GM19372 (cell line): ENCODE results near the gene ZCCHC2.

Experiments used
- ATAC-seq: cut with Tn5 transposase; IDR thresholded peaks from one replicate; pipeline ENCODE4 v1.9.1; 2021; ENCODE audit warnings: mild to moderate bottlenecking, low read depth, moderate library complexity; ENCODE audit not compliant: unreplicated experiment

ZCCHC2 gene

DNA sequence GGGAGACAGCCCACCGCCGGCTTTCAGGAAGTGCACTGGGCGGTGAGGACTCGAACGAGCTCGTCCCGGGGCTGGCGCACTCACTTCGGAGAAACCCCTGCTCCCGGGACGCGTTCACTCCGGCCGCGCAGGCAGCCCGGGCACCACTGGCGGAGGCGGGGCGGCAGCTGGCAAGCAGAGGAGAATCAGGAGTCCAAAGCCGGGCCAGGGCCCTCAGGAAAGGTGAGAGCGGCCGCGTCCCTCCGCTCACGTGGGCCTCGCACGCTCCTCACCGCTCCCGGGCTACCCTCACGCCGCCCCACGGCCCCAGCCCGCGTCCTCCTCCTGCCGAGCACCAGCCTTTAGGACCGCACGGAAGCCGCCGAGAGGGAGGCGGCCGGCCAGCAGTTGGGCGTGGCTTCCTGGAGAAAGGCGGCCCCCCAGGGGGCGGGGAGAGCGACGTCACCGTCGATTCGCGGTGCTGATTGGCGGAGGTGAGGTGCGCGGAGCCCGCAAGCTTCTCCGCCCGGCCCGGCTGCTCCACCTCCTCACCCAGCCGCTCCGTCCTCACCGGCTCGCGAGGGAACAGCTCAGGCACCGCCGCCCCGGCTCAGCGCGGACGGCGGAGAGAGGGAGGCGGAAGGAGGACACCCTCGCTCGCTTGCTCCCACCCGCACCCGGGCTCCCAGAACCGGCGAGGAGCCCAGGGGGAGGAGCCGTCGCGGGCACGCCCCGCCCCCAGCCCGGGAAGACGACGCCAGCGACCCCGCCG lies at the start of gene ZCCHC2:
Gene ZCCHC2, plus strand, starts transcription at position 522 of the 751 bp plus-strand sequence. CDS start 400 bp downstream, outside the sequence.
- ATAC-seq = peak; percentile 63

DNA sequence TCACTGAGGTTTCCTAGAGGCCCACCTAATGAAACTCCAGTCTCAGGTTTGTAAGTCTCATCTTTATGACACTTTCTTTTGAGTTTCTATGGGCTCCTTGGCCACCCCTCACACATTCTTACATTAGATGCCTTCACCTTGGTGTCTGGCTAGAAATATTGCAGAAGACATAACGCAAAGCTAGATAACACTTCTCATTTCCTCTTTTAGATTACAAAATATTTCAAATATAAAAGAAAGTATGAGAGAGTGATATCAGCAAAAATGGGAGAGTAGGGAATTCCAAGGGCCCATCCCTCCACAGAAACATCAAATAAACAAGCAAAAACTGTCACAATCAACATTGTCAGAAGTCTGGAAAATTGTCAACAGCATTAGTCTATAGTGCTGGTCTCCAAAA lies 43.3 kb upstream of the ZCCHC2 start:
- ATAC-seq = no peak

DNA sequence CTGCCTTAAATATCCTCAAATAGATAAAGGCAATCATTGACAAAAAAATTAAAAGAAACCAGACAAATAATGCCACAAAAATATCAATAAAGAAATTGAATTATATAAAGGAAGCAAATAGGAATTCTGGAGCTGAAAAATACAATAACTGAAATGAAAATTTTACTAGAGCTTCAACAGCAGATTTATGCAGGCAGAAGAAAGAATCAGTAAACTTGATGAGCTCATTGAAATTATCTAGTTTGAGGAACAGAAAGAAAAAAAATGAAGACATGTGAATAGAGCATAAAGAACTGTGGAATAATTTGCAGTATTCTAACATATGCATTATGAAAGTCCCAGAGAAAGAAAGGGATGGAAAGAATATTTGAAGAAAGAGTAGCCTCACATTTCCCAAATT lies 41.9 kb upstream of the ZCCHC2 start:
- no peak for ATAC-seq

DNA sequence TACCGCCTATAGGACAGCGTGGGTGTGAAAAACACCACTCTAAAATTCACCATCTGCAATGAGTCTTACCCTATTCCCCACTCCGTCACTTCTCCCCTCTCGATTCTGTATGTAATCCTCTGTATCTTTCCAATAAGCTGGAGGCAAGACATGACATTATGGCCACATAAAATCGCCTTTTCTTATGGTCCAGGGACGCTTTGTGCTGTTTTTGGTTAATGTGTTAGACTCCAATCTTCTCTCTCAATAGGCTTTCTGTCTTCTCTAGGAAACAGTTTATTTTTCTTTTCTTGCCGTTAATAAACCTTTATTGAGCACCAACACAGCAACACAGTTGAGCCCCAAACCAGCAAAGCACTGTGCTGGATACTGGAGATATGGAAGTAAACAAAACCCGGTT lies 37.9 kb upstream of the ZCCHC2 start:
- no peak for ATAC-seq

DNA sequence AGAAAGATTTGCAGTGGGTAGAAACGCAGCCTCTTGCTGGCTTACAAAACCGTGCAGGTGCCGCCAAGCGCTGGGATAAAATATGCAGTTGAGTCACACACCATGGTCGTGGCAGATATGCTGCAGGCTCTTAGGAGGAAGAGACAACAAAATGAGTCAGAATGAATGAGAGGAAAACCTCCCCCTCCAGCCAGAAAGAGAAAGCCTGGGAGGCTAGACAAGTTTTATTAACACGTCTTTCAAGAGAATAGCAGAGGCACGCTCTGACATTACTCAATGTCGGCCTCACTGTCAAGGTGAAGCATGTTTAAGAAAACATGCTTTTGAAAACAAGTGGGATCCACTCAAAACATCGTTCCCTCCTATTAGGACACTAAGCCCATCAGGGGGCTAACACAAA lies 37.1 kb upstream of the ZCCHC2 start:
- ATAC-seq = no peak

DNA sequence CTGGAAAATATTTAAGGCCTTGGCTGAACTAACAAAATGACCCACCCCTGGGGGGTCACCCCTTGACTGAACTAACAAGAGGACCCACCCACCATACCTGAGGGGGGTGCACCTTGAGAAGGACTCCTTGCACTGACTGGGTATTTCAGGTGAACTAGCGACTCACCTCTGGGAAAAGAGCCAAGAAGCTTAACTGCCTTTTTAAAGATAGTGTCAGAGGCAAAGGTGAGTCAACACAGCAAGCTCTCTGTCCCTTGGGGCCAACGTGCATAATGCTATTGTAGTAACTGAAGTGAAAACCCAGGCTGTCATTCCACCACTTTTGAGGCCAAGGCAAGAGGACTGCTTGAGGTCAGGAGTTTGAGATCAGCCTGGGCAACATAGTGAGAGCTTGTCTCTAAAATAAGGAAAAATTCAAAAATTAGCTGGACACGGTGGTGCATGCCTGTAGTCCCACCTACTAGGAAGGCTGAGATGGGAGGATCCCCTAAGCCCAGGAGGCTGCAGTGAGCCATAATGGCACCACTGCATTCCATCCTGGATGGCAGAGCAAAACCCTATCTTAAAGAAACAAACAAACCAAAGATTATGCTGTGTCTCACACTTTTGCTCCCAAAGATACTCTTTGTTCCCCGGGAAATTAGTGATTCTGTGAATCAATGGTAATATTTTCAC lies 36.4 kb upstream of the ZCCHC2 start:
- ATAC-seq = no peak

DNA sequence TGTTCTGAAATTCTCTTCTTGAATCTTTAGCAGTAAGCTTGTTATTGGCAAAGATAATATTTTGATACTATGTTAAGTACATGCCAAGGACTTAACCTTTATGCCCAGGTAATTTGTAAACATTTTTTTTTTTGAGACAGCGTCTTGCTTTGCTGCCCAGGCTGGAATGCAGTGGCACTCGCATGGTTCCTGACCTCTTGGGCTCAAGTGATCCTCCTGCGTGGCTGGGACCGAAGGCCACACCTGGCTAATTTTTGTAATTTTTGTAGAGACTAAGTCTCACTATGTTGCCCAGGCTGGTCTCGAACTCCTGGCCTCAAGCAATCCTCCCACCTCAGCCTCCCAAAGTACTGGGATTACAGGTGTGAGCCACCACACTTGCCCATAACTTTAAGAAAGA lies 35.7 kb upstream of the ZCCHC2 start:
- ATAC-seq = no peak

DNA sequence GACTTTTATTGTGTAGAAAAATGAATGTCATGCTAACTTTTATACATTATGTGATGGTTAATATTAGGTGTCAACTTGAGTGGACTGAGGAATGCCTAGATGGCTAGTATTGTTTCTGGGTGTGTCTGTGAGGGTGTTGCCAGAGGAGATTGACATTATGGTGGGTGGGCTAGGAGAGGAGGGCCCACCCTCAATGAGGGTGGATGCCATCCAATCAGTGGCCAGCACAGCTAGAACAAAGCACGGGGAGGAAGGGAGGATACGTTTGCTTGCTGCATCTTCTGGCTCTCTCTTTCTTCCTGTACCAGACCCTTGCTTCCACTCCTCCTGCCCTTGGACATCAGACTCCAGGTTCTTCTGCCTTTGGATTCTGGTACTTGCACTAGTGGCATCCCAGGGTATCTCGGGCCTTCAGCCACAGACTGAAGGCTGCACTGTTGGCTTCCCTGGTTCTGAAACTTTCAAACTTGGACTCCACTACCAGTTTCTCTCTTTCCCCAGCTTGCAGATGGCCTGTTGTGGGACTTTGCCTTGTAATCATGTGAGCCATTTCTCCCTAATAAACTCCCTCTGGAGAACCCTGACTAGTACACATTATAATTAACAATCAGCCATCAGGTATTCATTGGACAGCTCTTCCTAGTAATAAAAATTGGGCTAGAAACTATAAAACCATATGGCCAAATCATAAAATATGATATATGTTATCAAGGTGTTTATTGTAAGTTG lies 31.7 kb upstream of the ZCCHC2 start:
- ATAC-seq = no peak

DNA sequence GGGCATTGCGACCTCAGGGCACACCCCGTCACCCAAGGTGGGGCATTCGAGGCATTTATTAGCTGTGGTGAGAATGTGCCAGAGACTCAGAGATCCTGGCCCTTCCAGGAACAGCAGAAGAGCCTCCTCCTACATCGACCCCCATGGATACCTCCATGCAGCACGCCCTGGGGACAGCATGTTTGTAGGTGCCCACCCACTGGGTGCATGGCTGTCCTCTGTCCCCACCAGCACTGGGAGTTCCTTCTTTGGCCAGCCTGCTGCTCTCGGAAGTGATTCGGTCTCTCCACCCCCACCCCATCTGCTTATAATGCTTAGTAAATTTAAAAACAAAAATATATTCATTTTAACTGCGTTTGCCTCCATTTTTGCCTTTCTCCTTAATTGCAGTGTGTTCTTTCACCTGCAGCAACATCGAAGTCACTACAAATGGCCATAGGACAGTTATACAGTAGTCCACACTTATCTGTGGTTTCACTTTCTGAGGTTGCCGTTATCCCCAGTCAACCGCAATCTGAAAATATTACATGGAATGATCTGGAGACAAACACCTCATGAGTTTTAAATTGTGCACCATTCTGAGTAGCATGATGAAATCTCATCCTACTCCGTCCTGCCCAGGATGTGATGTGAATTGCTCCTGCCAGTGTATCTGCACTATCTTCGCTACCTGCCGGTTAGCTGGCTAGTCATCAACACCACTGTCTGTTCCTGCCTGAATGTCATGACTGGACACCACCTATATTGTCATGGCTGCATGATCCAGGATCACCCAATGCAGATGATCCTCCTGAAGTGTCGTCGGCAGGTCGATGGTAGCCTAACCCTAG lies 29.6 kb upstream of the ZCCHC2 start:
- no peak for ATAC-seq

DNA sequence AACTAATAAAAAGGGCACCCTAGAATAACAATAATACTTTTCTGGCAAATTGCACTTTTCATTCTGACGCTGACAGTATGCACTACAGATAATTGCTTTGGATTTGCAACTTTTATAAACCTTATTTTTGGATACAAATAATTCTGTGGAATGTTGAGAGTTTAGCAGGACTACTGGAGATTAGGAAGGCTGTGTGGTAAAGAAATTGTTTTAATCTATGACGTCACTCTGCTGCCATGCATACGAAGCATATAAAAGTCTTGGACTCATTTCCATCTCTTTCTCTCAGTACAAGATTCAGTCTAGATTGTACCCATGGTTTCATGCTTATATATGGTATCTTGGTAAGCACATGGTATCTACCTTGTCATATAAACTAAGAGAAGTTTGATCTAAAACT lies 28.1 kb upstream of the ZCCHC2 start:
- ATAC-seq = no peak

DNA sequence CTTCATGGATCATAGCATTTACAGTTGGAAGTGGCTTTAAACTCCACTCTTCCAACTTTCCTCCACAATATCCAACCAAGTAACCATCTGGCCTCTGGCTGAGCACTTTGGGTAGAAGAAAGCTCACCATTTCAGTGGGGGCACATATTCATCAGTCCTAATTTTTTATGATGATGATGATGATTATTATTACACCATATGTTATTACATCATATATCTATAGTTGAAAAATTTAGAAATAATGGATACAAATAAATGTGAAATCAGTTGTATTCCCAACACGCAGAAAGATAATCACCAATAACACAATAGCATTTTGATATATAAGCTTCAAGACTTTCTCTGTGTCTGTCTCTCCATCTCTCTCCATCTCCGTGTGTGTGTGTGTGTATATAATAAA lies 26.6 kb upstream of the ZCCHC2 start:
- no peak for ATAC-seq

DNA sequence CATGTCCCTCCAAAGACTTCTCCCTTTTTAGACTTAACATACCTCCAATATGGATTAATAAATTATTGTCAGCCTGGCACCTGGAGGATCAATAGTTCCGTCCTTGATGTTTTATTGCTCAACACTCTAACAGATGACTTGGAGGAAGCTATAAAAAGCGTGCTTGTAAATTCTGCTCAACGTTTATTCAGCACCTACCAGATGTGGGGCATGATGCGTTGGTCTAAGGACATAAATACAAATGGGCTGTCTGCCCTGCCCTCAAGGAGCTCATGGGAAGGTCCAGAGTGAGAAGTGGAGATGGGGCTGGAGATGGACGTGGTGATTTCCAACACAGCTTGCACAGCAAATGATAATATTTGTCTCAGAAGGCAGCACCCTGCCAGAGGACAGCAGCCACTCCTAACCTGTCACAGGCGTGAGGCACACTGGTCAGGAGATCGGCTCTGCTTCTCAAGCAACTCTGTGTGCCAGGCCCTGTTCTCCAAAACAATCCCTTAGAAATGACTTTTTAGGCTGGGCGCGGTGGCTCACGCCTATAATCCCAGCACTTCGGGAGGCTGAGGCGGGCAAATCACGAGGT lies 25.5 kb upstream of the ZCCHC2 start:
- no peak for ATAC-seq

DNA sequence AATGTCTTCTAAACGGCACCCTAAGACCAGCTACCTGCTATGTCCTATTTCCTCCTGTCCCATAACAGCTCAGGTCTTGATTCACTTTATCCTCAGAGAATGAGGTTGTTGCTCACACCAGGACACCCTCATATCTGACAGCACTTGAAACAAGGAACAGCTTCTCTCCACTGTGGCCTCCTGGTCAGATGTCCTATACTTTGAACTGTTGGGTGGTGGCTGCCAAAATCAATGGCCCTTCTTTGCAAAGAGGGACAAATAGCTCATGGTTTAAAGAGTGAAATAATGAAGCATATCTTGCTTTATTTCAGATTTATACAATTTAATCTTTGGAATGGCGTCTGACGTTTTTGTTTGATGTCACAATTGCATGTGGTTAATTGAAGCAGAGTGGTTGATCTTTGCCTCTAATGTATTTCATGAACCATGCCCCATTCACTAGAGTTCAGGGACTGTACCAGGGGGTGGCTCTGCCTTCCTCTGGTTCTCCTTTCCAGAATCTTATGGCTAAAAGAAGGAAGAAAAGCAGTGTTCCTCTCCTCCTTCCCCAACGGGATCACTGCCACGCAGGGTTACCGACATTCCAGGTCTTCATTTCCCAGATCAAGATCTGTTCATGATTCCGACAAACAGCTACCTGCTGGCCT lies 24.1 kb upstream of the ZCCHC2 start:
- ATAC-seq = no peak

DNA sequence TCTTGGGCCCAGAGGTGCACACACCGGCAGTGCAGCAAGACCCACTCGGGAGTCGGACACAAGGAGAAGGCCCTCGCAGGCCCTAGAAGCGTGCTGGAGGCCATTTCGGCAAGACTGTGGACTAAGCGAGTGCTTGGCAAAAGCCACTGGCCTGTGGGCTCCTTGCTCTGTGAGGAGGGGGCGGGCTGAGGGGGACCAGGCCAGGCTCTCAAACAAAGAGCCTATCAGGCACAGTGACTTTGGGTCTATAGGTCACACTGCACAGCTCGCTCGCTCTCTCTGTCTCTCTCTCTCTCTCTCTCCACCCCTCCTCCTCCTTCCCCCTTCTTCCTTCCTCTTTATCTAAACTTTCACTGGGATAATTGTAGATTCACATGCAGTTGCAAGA lies 23.6 kb upstream of the ZCCHC2 start:
- no peak for ATAC-seq

DNA sequence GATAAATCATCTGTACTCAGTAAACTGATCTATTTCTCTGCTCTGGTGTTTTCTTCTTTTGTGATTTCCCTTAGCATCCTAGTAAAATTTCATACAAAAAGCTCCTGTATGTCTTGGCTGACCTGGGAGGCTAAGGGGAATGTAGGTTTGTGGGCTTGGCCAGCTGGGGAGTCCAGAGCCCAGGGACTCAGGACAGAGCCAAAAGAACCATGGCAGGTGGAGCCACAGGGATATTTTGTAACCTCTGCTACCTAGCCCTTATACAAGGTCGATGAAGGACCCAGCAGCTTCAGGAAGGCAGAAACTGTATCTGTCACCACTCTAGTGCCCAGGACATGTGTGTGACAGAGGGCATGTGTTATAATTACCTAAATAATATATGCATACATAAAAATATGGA lies 22.7 kb upstream of the ZCCHC2 start:
- ATAC-seq = no peak

DNA sequence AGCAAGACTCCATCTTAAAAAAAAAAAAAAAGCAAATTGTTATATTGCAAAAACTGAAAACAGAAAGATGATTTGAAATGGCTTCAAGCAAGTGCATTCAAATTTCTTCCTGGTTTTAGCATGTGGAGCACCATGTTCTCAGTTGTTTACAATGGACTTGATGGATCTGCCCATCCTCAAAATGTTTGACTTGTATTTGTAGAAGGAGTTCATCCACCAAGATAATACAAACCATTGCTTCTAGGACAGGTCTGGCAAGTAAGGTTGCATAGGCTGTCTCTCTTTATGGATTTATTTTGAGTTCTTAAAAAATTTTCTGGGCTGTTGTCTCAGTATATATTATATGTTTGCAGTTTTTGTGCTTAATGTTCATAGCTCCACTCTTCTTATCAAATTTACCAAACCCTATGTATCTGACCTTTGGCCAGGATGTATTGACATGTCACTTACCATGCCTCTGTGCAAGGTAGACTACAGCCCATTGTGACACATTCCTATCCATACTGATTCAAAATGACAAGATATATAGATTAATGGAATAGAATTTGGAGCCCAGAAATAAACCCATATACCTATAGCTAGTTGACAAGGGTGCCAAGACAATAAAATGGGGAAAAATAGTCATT lies 21.7 kb upstream of the ZCCHC2 start:
- ATAC-seq = no peak

DNA sequence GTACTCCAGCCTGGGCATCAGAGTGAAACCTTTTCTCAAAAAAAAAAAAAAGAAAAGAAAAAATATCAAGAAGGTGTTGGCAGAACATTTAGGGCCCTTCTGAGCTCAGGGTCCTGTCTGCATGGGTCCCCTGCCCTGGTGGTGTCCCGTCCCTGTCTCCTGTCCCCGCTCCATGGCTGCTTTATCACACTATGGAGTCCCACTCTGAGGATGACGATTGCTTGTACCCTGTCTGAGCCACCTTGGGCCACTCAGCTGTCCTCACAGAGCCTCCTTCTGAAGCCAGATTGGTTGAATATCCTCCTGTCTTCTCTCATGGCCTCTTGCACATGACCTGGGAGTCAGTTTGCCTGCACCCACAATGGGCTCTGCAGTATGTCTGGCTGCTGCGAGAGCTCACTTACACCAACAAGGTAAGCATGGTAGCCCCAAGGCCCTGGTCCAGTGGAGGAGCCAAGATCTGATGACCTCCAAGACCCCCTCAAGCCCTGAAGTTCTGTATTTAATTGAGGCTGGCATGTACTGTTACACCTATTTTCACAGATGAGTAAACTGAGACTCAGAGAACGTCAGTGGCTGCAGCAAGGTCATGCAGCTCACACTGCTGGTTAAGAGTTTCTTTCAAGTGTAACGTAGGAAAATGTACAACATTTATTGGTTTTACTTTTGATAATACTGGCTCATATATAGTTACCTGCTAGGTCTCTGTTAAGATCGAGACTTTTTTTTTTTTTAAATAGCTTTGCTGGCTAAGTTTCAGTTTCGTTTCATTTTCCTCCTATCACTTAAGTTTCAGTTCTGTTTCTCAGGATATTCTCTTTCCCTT lies 16.9 kb upstream of the ZCCHC2 start:
- peak; percentile 90 for ATAC-seq

DNA sequence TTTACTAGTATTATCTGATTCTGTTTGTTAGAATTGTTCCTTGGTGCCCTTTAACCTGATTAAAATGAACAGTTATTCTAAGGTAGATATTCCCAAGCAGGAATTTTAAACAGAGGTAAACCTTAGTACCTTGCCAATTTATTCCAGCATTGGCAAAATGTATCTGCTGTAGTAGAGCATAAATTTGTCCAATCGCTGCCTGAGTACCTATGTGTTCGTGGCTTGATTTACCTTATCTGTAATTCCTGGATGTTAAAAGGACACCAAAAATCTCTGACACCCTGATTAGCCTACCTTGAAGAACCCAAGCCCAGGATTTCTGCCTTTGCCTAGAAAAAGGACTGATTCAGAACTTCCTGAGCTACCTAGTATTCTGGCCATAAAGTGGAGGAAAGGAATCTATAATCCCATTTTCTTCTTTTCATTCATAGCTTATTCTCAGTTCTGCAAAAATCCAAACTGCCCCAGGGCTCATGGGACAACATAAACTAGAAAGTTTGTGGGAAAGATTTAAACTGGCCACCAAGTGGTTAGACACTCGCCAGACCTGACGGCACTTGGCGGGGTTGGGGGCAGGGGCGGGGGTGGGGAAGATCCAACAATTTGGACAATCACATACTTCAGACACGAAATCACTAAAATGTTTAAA lies 16.2 kb upstream of the ZCCHC2 start:
- ATAC-seq = no peak
